Stimulated activated CD8-positive, alpha-beta memory T cell treated with anti-CD3 and anti-CD28 coated beads, Interleukin-4, amount 100 ng/mL, for 1 hour (primary cell): ENCODE data around the gene SLC12A7.

Experiments
- DNase-seq, 2 donors: peaks; one replicate each; pipeline ENCODE4 v3.0.0-alpha.2; 2020; ENCODE audit warnings: low read depth in 2 of 2, low spot score in 1 of 2

Gene SLC12A7

GRCh38 chr5:1053391-1054017 is 58.4 kb downstream of the SLC12A7 start:
- DNase-seq, result no peak

- no peak for DNase-seq
Measured at GRCh38 chr5:1052641-1053390, 59.0 kb downstream of the SLC12A7 start.

- no peak for DNase-seq
Measured at GRCh38 chr5:1052076-1052475, 59.8 kb downstream of the SLC12A7 start.

GRCh38 chr5:1051366-1051720 is 60.5 kb downstream of the SLC12A7 start:
- DNase-seq, result no peak

- DNase-seq, result no peak
Measured at GRCh38 chr5:1050423-1051365, 61.2 kb downstream of the SLC12A7 start.

GRCh38 chr5:1048861-1049838 is 62.7 kb downstream of the SLC12A7 start:
- DNase-seq, result no peak

GRCh38 chr5:1048162-1048721 is 63.6 kb downstream of the SLC12A7 start:
- no peak for DNase-seq

- DNase-seq, result no peak
Measured at GRCh38 chr5:1047332-1047965, 64.4 kb downstream of the SLC12A7 start.

GRCh38 chr5:1045960-1046560 is 65.8 kb downstream of the SLC12A7 start:
- no peak for DNase-seq

- no peak for DNase-seq
Measured at GRCh38 chr5:1044117-1044516, 67.7 kb downstream of the SLC12A7 start.

- no peak for DNase-seq
Measured at GRCh38 chr5:1043327-1043726, 68.5 kb downstream of the SLC12A7 start.

GRCh38 chr5:1042626-1043025 is 69.2 kb downstream of the SLC12A7 start:
- DNase-seq, result no peak

- no peak for DNase-seq
Measured at GRCh38 chr5:1041225-1042143, 70.4 kb downstream of the SLC12A7 start.

GRCh38 chr5:1040571-1040970 is 71.3 kb downstream of the SLC12A7 start:
- no peak for DNase-seq

GRCh38 chr5:1039706-1040260 is 72.1 kb downstream of the SLC12A7 start:
- no peak for DNase-seq

- no peak for DNase-seq
Measured at GRCh38 chr5:1039210-1039548, 72.7 kb downstream of the SLC12A7 start.

- DNase-seq, result no peak
Measured at GRCh38 chr5:1038417-1039209, 73.2 kb downstream of the SLC12A7 start.
